HCT116 (cell line): ENCODE measurements around the gene MYBPHL. TPM values are rescaled to one million over a fixed set of nuclear protein-coding genes. Genes with fewer than 3 reads are reported as not detected.

Experiments
- ATAC-seq: fragments of 200-7000 bp; cut with Tn5 transposase; 2 replicates; pipeline ENCODE4 v1.9.1; 2020; ENCODE audit warnings: mild to moderate bottlenecking, moderate library complexity
- BruUV-seq: library from RNA; stranded (reverse); fragments of 400-500 nt; replicated peaks from 2 replicates; lab custom pipeline; 2021; lab: Mats Ljungman, UMichigan
- CTCF ChIA-PET: fragments of 300-600 bp; sonication (Branson Sonifier 250); formaldehyde crosslinking; loops from one replicate; lab custom pipeline; 2021; ENCODE audit warnings: antibody characterized with exemption; lab: Charles Lee
- POLR2A ChIA-PET: fragments of 300-600, 350-600 bp; sonication (Branson Sonifier 250); formaldehyde crosslinking; loops from one replicate; lab custom pipeline; 2021; ENCODE audit warnings: antibody characterized with exemption; lab: Charles Lee
- RAD21 ChIA-PET, 2 experiments: fragments of 300-600 bp; sonication (Branson Sonifier 250); formaldehyde crosslinking; loops; one replicate each; lab custom pipeline; 2023; ENCODE audit warnings: low total read pairs in 2 of 2; ENCODE audit not compliant: uncharacterized antibody in 2 of 2, unreplicated experiment in 2 of 2, low non-redundant PET in 1 of 2; lab: Charles Lee
- DNase-seq: peaks from one replicate; pipeline ENCODE4 v3.0.0-alpha.2; 2010; ENCODE audit warnings: low read depth, low spot score
- H2AFZ ChIP-seq: fragments of 200-600 bp; shearing (Covaris generic), sonication (generic); 2 replicates; pipeline ENCODE4 v1.6.1; 2017; ENCODE audit warnings: low read depth, mixed run types, mixed read lengths, antibody characterized with exemption, low read length; ENCODE audit not compliant: poor library complexity, severe bottlenecking
- H3K27ac ChIP-seq: 2 replicates; pipeline ENCODE4 v1.5.1; 2012; ENCODE audit warnings: low read depth, low read length
- H3K27me3 ChIP-seq: fragments of 200-600 bp; sonication (generic); 2 replicates; pipeline ENCODE4 v1.6.1; 2016; ENCODE audit warnings: mixed run types, low read length, mixed read lengths; ENCODE audit not compliant: insufficient read depth
- H3K36me3 ChIP-seq, 2 experiments: fragments of 200-500 bp in 1 of 2; fragments of 200-600 bp in 1 of 2; sonication (Bioruptor generic) in 1 of 2; sonication (generic) in 1 of 2; 2 replicates each; pipeline versions ENCODE4 v1.5.1 to v1.6.1; 2014 to 2016; ENCODE audit warnings: low read length in 2 of 2, inconsistent platforms in 1 of 2, mixed read lengths in 1 of 2, mixed run types in 1 of 2; ENCODE audit not compliant: insufficient read depth in 2 of 2, control insufficient read depth in 1 of 2
- H3K4me1 ChIP-seq, 2 experiments: fragments of 200-600 bp in 1 of 2; sonication (generic) in 1 of 2; 2 replicates each; pipeline versions ENCODE4 v1.5.1 to v1.6.1; 2012 to 2017; ENCODE audit warnings: low read length in 2 of 2, inconsistent platforms in 1 of 2, mild to moderate bottlenecking in 1 of 2, mixed read lengths in 1 of 2, mixed run types in 1 of 2, moderate library complexity in 1 of 2; ENCODE audit not compliant: insufficient read depth in 2 of 2, control insufficient read depth in 1 of 2
- H3K4me2 ChIP-seq: fragments of 200-600 bp; sonication (generic); 2 replicates; pipeline ENCODE4 v1.6.1; 2017; ENCODE audit warnings: mixed run types, low read length, mixed read lengths
- H3K4me3 ChIP-seq, 2 experiments: fragments of 200-600 bp in 1 of 2; sonication (generic) in 1 of 2; replicated peaks in 1 of 2; 2 replicates each; pipeline ENCODE4 v1.5.1; 2011 to 2016; ENCODE audit warnings: low read length in 2 of 2, control low read depth in 1 of 2, low read depth in 1 of 2, mild to moderate bottlenecking in 1 of 2, mixed read lengths in 1 of 2, mixed run types in 1 of 2
- H3K79me2 ChIP-seq: fragments of 200-600 bp; sonication (generic); 2 replicates; pipeline ENCODE4 v1.6.1; 2017; ENCODE audit warnings: mild to moderate bottlenecking, mixed run types, low read length, moderate library complexity, mixed read lengths; ENCODE audit not compliant: insufficient read depth
- H3K9ac ChIP-seq: fragments of 200-600 bp; sonication (generic); 2 replicates; pipeline ENCODE4 v1.6.1; 2016; ENCODE audit warnings: low read length, mixed read lengths
- H3K9me2 ChIP-seq: fragments of 200-600 bp; sonication (generic), shearing (Covaris generic); 2 replicates; pipeline ENCODE4 v1.6.1; 2017; ENCODE audit warnings: mixed run types, mild to moderate bottlenecking, moderate library complexity; ENCODE audit not compliant: insufficient read depth
- H3K9me3 ChIP-seq, 2 experiments: fragments of 200-500 bp in 1 of 2; fragments of 200-600 bp in 1 of 2; sonication (Bioruptor generic) in 1 of 2; sonication (generic) in 1 of 2; 2 replicates each; pipeline ENCODE4 v1.6.1; 2014 to 2017; ENCODE audit warnings: low read length in 2 of 2, mixed read lengths in 2 of 2, inconsistent platforms in 1 of 2, low read depth in 1 of 2, mild to moderate bottlenecking in 1 of 2, mixed run types in 1 of 2, moderate library complexity in 1 of 2; ENCODE audit not compliant: control insufficient read depth in 1 of 2, insufficient read depth in 1 of 2
- H4K20me1 ChIP-seq: fragments of 200-600 bp; sonication (generic), shearing (Covaris generic); 2 replicates; pipeline ENCODE4 v1.6.1; 2017; ENCODE audit warnings: mixed run types, mild to moderate bottlenecking, moderate library complexity; ENCODE audit not compliant: insufficient read depth
- CEBPB ChIP-seq: IDR thresholded peaks from 2 replicates; pipeline ENCODE4 v1.6.1; 2012; ENCODE audit warnings: low read depth
- EGR1 ChIP-seq: IDR thresholded peaks from 2 replicates; pipeline ENCODE4 v1.6.1; 2012; ENCODE audit warnings: low read depth
- ELF1 ChIP-seq: IDR thresholded peaks from 2 replicates; pipeline ENCODE4 v1.6.1; 2012; ENCODE audit warnings: low read depth, borderline replicate concordance
- EZH2phosphoT487 ChIP-seq: fragments of 200-600 bp; IDR thresholded peaks from 2 replicates; pipeline ENCODE4 v1.6.1; 2018; ENCODE audit warnings: antibody characterized with exemption, borderline replicate concordance
- FOSL1 ChIP-seq: IDR thresholded peaks from 2 replicates; pipeline ENCODE4 v1.6.1; 2012; ENCODE audit warnings: low read depth
- JUND ChIP-seq: IDR thresholded peaks from 2 replicates; pipeline ENCODE4 v1.6.1; 2012
- POLR2A ChIP-seq: IDR thresholded peaks from 2 replicates; pipeline ENCODE4 v1.7.0; 2011; ENCODE audit warnings: borderline replicate concordance; ENCODE audit not compliant: insufficient read depth, insufficient read length; ENCODE audit errors: extremely low read depth
- POLR2AphosphoS5 ChIP-seq: IDR thresholded peaks from 2 replicates; pipeline ENCODE4 v1.6.1; 2011; ENCODE audit warnings: mild to moderate bottlenecking, low read depth, low read length, moderate library complexity
- RAD21 ChIP-seq: IDR thresholded peaks from 2 replicates; pipeline ENCODE4 v1.6.1; 2012; ENCODE audit warnings: low read depth, mild to moderate bottlenecking
- SP1 ChIP-seq: IDR thresholded peaks from 2 replicates; pipeline ENCODE4 v1.6.1; 2012; ENCODE audit warnings: low read depth
- SRF ChIP-seq: IDR thresholded peaks from 2 replicates; pipeline ENCODE4 v1.6.1; 2012; ENCODE audit warnings: low read depth
- ZFX ChIP-seq: fragments of 450-650 bp; IDR thresholded peaks from 2 replicates; pipeline ENCODE4 v1.6.1; 2017
- intact Hi-C: fragments of 100-400 bp; cut with micrococcal nuclease; formaldehyde crosslinking; loops from 2 replicates; pipeline ENCODE4 v1.10.0; 2022
- total RNA-seq: library from RNA; stranded (reverse); gene quantifications from one replicate; pipeline ENCODE4 v1.2.1, GENCODE V29; 2021; ENCODE audit not compliant: unreplicated experiment
- TF ChIP-seq, protein P1 (sequence below): IDR thresholded peaks from 2 replicates; pipeline ENCODE4 v1.6.1; 2012
- TF ChIP-seq, protein P2 (sequence below): IDR thresholded peaks from 2 replicates; pipeline ENCODE4 v1.6.1; 2011; ENCODE audit warnings: mild to moderate bottlenecking, low read length, moderate library complexity; ENCODE audit not compliant: insufficient replicate concordance; ENCODE audit errors: extremely low read depth
- TF ChIP-seq, protein P3 (sequence below), 3 experiments: fragments of 200-600 bp in 1 of 3; sonication (generic) in 1 of 3; IDR thresholded peaks in 2 of 3; conservative IDR thresholded peaks in 1 of 3; 2 replicates each; pipeline ENCODE4 v1.5.1; 2012 to 2017; ENCODE audit warnings: low read depth in 2 of 3, low read length in 2 of 3, antibody characterized with exemption in 1 of 3, borderline replicate concordance in 1 of 3, control low read depth in 1 of 3, mild to moderate bottlenecking in 1 of 3, mixed read lengths in 1 of 3, mixed run types in 1 of 3, moderate library complexity in 1 of 3; ENCODE audit not compliant: insufficient read depth in 1 of 3
- TF ChIP-seq, protein P4 (sequence below): IDR thresholded peaks from 2 replicates; pipeline ENCODE4 v1.6.1; 2012; ENCODE audit warnings: low read depth

MYBPHL gene
- total RNA-seq, 1 experiment from 2014 or later, result 1.0 TPM

DNA sequence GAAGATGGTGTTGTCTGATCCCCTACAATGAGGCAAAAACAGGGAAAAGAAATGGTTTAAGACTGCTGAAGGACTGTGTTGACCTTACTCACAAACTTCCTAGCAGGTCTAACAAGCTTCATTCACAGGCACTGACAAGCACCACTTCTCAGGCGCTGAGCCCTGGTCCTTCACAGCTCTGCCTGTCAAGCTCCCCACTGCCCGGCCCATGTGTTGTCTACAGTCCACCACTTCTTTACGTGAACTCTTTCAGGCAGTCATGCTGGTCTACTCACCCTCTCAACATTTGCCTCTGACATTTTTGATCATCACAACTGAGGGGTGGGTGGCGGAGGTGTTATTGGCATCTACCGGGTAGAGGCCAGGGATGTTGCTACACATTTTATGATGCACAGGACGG, 40.7 kb upstream of the MYBPHL start (continued):
- no peak for TF ChIP-seq SRF
- TF ChIP-seq RAD21, result no peak
- TF ChIP-seq, protein P1, sequence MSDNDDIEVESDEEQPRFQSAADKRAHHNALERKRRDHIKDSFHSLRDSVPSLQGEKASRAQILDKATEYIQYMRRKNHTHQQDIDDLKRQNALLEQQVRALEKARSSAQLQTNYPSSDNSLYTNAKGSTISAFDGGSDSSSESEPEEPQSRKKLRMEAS, result no peak

DNA sequence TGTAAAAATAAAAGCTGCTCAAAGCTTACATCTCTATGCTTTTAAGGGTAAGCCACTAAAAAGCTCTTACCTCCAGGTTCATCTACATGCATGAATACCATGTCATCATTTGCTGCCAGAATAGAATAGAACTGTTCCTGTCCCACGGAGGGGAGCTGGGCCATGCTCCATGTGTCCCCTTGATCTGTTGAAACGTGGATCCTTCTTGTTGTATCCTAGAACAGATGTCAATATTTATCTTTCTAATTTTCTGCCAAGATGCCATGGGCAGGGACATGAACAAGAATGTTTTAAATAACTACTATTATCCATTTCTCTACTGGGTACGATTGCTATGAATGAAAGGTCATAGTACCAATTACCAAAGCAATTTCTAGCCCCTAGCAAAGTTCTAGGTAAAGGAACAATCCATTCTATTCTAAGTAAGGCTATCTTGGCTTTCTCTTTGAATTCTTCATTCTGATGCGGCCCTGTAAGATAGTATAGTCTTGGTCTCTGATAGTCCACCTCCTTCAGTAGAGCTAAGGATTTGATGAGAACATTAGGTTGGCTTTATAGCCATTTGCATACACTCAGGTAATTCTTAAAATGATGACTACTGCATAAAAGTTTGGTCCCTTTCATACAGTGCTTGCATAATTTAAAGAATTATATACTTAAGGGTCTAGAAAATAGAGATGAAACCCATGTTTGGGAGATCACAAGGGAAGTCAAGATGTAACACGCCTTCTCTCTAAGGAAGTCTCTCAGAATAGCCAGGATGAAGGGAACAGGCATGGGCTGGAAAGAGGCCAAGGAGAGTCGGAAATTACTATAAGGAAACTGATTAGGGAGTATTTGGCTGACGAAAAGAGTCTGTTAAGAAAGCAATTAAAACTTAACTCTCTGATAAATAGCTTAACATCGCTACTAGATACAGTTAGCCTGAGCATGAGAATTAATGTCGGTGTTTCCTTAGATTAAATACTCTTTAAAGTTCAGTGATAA, 35.4 kb upstream of the MYBPHL start:
- peaks cover 0 to 3% of the 10 kb centered on the region in 2 experiments; a peak in 2 of 4 replicates for H3K36me3 ChIP-seq
- DNase-seq, result no peak
- no TSS peak for BruUV-seq
- no peak for TF ChIP-seq SRF
- no peak for TF ChIP-seq CEBPB
- no peak for TF ChIP-seq ELF1
- TF ChIP-seq RAD21, result no peak
- no peak for TF ChIP-seq EGR1
- TF ChIP-seq, protein P1, result no peak
- TF ChIP-seq, protein P2, sequence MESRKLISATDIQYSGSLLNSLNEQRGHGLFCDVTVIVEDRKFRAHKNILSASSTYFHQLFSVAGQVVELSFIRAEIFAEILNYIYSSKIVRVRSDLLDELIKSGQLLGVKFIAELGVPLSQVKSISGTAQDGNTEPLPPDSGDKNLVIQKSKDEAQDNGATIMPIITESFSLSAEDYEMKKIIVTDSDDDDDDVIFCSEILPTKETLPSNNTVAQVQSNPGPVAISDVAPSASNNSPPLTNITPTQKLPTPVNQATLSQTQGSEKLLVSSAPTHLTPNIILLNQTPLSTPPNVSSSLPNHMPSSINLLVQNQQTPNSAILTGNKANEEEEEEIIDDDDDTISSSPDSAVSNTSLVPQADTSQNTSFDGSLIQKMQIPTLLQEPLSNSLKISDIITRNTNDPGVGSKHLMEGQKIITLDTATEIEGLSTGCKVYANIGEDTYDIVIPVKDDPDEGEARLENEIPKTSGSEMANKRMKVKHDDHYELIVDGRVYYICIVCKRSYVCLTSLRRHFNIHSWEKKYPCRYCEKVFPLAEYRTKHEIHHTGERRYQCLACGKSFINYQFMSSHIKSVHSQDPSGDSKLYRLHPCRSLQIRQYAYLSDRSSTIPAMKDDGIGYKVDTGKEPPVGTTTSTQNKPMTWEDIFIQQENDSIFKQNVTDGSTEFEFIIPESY, result no peak
- TF ChIP-seq, protein P3, sequence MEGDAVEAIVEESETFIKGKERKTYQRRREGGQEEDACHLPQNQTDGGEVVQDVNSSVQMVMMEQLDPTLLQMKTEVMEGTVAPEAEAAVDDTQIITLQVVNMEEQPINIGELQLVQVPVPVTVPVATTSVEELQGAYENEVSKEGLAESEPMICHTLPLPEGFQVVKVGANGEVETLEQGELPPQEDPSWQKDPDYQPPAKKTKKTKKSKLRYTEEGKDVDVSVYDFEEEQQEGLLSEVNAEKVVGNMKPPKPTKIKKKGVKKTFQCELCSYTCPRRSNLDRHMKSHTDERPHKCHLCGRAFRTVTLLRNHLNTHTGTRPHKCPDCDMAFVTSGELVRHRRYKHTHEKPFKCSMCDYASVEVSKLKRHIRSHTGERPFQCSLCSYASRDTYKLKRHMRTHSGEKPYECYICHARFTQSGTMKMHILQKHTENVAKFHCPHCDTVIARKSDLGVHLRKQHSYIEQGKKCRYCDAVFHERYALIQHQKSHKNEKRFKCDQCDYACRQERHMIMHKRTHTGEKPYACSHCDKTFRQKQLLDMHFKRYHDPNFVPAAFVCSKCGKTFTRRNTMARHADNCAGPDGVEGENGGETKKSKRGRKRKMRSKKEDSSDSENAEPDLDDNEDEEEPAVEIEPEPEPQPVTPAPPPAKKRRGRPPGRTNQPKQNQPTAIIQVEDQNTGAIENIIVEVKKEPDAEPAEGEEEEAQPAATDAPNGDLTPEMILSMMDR (IDR thresholded peaks at IDR 0.05 in 2 of 3, conservative IDR thresholded peaks at IDR 0.05 in 1 of 3; ENCODE audit: borderline replicate concordance in 1 of 3, insufficient read depth in 1 of 3, low read depth in 2 of 3, low read length in 2 of 3), result no peak
- no peak for TF ChIP-seq SP1
- TF ChIP-seq, protein P4, sequence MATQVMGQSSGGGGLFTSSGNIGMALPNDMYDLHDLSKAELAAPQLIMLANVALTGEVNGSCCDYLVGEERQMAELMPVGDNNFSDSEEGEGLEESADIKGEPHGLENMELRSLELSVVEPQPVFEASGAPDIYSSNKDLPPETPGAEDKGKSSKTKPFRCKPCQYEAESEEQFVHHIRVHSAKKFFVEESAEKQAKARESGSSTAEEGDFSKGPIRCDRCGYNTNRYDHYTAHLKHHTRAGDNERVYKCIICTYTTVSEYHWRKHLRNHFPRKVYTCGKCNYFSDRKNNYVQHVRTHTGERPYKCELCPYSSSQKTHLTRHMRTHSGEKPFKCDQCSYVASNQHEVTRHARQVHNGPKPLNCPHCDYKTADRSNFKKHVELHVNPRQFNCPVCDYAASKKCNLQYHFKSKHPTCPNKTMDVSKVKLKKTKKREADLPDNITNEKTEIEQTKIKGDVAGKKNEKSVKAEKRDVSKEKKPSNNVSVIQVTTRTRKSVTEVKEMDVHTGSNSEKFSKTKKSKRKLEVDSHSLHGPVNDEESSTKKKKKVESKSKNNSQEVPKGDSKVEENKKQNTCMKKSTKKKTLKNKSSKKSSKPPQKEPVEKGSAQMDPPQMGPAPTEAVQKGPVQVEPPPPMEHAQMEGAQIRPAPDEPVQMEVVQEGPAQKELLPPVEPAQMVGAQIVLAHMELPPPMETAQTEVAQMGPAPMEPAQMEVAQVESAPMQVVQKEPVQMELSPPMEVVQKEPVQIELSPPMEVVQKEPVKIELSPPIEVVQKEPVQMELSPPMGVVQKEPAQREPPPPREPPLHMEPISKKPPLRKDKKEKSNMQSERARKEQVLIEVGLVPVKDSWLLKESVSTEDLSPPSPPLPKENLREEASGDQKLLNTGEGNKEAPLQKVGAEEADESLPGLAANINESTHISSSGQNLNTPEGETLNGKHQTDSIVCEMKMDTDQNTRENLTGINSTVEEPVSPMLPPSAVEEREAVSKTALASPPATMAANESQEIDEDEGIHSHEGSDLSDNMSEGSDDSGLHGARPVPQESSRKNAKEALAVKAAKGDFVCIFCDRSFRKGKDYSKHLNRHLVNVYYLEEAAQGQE, result no peak
- no peak for TF ChIP-seq POLR2AphosphoS5
- no peak for TF ChIP-seq POLR2A
- no peak for TF ChIP-seq ZFX
- TF ChIP-seq JUND, result no peak
- TF ChIP-seq FOSL1, result no peak
- no peak for TF ChIP-seq EZH2phosphoT487

More for the DNA sequence above, 35.4 kb upstream of the MYBPHL start:
- ChIA-PET POLR2A (no interaction called here), CTCF (no interaction called here), RAD21 (no interaction called here)
- no peak overlapping the region for H3K9ac ChIP-seq
- no peaks in the 10 kb centered on the region for H3K4me1 ChIP-seq
- H2AFZ ChIP-seq, result no peak overlapping the region
- no peak for ATAC-seq
- H3K27ac ChIP-seq, result no peak overlapping the region
- no peaks in the 10 kb centered on the region for H4K20me1 ChIP-seq
- H3K9me2 ChIP-seq, result no peaks in the 10 kb centered on the region
- H3K79me2 ChIP-seq, result no peaks in the 10 kb centered on the region
- no peak overlapping the region for H3K4me3 ChIP-seq
- no peaks in the 10 kb centered on the region for H3K27me3 ChIP-seq
- no peak overlapping the region for H3K4me2 ChIP-seq
- intact Hi-C loops, result no loop called here
- no peaks in the 10 kb centered on the region for H3K9me3 ChIP-seq
